ENCODE measurements around the gene DDIT4.
"Not testable (repeated sequence)": the region's sequence is repeated elsewhere in the genome, so short reads cannot be mapped to it uniquely, and the experiment has no call there.

Gene DDIT4

DNA sequence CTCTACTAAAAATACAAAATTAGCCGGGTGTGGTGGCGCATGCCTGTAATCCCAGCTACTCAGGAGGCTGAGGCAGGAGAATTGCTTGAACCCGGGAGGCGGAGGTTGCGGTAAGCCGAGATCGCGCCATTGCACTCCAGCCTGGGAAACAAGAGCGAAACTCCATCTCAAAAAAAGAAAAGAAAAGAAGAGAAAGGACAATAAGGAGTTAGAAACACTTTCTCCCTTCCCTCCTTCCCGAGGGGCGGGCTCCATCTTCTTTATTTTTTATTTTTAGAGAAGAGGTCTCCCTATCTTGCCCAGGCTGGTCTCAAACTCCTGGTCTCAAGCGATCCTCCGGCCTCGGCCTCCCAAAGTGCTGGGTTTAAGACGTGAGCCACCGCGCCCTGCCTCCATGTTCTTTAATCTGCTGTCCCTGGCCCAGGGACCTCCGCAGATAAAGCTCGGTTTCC lies 23.1 kb downstream of the DDIT4 start:
- not testable (repeated sequence) for DNase-seq

DNA sequence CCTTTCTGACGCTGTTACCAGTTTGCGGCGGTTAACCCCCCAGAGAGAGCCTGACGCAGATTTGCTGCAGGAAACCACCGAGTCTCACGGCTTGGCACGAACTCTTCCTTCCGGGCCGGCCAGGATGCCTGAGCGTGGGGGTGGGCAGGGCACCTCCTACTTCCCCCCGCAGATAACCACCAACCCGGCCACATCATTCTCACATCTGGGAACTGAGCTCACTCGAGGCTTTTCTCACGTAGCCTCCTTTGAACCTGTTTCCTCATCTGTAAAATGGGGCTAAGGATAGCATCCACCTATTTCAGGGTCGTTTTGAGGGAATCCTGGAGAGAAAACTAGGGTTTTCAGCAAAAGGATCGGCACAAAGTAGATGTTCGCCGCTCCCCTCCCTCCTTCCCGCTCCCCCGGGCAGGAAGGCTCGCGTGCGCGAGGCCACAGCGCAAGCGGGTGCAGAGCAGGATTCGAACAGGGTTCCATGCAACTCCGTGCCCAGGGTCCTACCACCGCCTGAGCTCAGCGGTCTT lies 23.6 kb downstream of the DDIT4 start:
- DNase-seq: peak; percentile 83

DNA sequence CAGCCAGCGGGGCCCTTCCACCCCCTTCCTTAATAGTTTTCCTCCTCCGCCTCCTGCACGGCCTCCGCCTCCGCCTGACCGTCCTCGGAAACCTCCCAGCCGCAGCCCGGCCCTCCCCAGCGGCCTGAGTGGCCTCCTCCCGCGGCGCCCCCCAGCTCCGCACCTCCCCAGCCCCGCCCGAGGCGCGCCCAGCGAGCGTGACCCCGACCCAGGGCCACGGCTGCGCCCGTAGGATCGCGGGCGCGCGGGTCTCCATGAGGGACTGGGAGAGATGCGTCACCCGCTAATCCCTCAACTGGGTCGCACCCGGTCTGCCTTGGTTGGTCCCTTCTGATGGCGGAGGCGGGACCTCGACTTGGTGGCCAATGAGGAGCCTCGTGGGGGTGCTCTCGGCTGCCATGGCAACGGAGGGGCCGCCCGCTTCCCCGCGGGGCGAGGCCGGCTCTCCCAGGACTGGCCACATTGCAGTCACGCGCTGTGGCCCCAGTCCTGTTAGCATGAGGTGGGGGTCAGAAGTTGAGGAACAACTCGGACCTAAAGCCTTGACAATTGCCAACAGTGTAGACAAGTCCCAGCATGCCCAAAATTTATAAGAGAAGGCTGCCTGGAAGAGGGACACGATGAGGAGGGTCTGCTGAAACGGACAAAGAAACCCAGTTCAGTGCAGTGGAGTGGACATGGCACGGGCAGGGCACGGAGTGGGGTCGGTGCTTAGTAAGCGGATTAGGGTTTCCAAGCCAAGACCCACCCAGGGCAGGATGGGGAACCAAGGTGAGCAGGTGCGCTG lies 24.3 kb downstream of the DDIT4 start:
- peak; percentile 97 for DNase-seq

GRCh38 chr10:72298592-72299519 lies 25.1 kb downstream of the DDIT4 start:
- DNase-seq: no peak

GRCh38 chr10:72303424-72304128 lies 29.9 kb downstream of the DDIT4 start:
- no peak for DNase-seq

GRCh38 chr10:72306215-72306760 lies 32.6 kb downstream of the DDIT4 start:
- DNase-seq: no peak

GRCh38 chr10:72307711-72308110 lies 34.0 kb downstream of the DDIT4 start:
- not testable (repeated sequence) for DNase-seq

DNA sequence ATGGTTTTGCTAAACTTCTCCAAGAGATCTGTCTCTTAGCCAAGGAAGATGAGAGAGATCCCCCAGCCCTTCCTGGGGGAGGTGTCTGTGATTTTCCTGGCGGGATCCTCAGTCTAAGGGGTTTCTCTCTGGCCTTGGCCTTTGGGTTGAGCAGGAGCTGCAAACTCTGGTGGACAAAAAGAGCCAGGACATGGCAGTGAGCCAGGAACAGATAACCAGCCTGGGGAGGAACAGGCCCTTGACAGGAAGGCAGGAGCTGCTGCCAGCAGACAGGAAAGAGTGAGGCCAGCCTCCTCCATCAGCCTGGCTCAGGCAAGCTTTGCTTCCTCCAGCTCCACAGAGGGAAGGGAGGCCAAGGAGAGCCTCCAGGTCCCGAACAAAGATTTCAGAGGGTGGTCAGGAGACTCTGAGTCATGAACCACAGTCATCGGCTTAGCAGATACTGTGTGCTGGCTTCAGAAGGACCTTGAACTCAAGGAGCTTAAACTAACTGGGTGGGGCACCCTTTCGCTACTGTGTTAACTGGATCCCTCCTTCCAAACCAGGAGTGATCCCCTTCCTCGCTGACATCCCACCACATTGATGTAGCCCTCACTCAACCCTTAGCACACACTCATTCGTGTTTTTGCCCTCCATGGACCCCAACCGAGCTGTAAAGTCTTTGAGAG lies 34.7 kb downstream of the DDIT4 start:
- peak; percentile 89 for DNase-seq

- DNase-seq: no peak
These were observed 35.8 kb downstream of the DDIT4 start for GRCh38 chr10:72309290-72310240.

- DNase-seq: peak; percentile 29
These were observed 36.5 kb downstream of the DDIT4 start for GRCh38 chr10:72310241-72310633.

DNA sequence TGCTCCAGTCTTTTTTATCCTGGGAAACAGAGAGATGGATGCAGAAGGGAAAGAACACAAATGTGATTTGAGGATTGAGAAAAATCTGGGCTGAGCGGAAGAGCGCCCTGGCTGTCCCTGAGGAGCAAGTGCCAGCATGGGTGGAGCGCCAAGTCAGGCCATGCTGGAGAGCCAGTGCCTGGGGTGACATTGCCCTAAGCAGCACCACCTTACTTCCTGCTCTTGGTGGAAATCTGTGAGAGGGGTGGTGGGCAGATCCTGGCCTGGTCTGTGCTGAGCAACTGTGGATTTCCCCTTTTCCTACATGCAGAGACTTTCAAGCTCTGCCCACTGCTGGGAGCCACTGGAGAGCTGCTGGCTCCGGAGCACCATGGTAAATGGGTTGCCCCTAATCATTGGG lies 36.9 kb downstream of the DDIT4 start:
- DNase-seq: no peak

DNA sequence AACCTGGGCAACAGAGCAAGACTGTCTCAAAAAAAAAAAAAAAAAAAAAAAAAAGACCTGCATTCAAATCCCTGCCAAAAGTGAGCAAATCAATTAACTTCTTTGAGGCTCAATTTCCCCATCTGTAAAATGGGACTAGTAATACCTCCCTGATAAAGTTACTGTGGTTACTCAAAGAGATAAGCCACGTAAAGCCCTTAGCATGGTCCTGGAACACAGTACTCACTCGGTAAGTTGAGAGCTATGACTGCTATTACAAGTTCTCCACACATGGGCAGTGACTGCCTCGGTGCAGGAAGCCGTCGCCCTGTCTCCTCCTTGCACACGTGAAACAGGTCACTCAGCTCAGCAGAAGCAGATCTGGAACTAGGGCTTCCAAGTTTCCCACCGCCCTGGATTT lies 37.9 kb downstream of the DDIT4 start:
- DNase-seq: no peak

- no peak for DNase-seq
These were observed 39.2 kb downstream of the DDIT4 start for GRCh38 chr10:72312865-72313391.

DNA sequence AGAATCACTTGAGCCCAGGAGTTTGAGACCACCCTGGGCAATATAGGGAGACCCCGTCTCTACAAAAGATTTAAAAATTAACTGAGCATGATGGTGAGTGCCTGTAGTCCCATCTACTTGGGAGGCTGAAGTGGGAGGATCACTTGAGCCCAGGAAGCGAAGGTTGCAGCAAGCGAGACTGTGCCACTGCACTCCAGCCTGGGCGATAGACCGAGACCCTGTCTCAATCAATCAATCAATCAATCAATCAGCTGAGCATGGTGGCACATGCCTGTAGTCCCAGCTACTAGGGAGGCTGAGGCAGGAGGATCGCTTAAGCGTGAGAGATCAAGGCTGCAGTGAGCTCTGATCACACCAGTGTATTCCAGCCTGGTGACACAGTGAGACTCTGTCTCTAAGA lies 40.5 kb downstream of the DDIT4 start:
- DNase-seq: no peak

DNA sequence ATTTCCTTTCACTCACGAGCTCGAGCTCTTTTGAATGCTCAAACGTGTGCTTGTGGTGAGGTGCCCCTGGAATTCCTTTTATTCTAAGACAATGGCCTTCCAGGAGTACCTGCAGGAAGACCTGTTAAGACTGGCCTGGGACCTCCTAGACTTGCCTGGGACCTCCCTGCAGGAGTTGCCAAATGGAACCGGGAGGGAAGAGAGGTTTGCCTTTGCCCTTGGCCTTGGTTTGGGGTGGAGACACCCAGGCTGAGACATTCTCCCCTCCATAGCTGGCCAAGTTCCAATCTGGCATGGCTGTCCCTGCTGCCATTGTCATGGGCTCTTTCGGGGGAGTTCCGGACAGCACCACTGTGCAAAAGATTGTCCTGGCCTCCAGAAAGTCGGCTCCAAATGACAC lies 41.3 kb downstream of the DDIT4 start:
- DNase-seq: no peak

GRCh38 chr10:72315611-72316385 lies 42.1 kb downstream of the DDIT4 start:
- no peak for DNase-seq

DNA sequence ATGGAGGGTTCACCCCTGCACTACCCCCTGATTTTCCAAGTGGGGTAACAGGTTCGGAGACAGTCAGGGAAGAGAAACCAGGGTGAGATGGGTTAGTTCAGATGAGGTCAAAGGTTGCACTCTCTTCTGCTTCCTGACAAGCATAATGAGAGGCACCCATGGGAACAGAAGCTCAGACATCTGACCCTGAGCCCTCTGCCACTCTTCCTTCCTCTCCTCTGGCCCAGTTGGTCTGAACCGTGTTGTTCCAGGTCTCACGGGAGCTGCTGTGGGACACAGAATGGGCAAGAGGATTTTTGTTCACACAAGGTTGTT lies 42.6 kb downstream of the DDIT4 start:
- DNase-seq: no peak

DNA sequence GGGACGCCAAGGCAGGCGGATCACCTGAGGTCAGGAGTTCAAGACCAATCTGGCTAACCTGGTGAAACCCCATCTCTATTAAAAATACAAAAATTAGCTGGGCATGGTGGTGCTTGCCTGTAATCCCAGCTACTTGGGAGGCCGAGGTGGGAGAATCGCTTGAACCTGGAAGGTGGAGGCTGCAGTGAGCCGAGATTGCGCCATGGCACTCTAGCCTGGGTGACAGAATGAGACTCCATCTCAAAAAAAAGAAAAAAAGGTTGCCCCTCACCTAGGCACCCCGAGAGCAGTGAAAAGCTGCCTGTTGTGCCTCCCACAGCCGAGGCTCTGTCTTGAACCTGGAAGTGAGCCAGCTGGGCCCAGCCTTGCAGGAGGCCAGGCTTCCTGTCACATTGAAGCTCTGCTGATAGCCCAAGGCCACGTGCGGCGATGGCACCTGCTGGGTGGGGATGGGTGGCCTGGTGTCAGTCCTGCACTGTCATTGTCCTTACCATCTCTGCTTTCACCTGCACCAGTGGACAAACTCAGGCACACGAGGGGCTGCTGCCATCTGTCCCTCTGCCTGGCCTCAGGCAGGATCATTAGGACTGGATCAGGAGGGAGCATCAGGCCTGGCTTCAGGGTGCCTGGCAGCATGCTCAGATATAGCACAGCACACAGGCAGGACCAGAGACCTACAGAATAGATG lies 43.2 kb downstream of the DDIT4 start:
- no peak for DNase-seq
